AML-193 (cell line): ENCODE data around the gene MYB.

Experiments
- DNase-seq, 2 experiments: peaks; one replicate each; lab custom pipeline; 2025; lab: John Stamatoyannopoulos, UW

Gene MYB

DNA sequence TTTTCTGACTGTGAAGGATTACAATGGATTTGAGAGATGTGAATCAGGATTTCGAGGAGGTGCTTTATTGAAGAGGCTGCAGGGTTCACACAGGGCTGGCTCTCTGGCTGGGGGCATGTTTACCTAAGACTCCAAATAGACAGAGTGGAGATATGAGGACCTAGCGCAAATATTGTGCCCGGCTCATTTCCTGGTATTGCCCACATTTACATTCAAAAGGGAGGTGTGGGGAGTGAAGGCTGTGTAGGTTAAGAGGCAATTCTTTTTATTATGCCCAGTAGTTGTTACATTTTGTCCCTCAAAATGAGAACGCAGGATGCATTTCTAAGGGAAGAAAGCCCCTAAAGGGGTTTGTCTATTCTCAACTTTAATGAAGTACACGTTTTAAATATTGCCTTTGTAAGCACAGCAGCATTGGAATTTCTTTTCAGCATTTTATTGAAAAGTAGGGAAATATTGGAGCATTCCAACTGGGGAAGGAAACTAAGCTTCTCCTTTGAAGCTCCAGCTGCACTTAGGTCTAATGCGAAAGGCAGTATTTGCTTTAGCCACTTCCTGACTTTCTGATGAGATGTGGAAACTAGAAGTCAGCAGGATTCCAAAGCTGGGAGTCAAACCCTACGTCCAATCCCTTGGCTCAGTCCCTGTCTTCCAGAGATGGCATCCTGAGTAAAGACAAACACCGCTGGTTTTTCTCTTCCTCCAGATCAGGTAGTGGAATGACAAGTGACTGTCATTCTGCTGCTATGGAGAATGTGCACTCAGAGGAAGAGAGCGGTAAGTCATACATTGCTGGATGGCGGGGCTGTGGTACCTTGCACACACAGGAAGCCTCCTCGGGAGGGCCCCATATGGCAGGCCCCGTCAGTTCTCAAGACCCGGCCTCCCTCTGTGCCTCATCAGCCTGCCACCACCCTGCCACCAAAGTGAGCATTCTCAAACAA lies 70.7 kb downstream of the MYB start:
- DNase-seq = no peak

DNA sequence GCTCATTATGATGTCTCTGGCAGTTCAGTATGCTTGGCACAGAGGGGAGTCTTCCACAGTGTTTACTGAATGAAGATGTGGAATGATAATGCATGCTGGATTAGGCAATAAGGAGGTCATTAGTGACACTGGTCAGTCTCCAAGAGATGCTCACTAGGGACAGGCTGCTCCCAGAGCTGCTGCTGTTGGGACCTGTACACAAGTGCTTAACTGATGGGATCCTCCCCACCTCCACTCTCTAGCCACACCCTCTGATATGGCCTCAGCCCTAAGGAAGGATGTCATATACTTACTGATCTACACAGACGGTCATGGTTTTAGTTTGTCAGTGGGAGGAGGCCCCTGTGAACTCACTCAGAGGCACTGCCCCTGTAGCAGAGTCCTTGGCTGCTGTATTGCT lies 73.4 kb downstream of the MYB start:
- no peak for DNase-seq

DNA sequence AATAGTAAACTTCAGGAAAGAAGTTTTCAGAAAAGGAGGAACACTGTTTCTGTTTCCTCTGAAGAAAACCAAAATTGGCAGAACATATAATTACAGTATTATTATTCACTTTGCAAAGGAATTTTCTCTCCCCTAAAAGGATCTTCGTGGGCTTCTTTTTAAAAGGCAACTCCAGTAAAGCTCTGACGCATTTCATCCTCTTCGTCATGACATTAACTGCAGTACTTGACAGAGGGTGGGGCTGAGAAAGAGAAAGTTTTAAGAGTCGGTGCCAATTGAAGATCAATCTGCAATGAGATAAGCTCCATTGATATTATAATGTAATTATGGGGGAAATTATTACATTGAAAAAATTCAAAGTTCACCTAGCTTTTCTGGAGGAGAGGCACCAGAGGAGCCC lies 75.8 kb downstream of the MYB start:
- DNase-seq = no peak

DNA sequence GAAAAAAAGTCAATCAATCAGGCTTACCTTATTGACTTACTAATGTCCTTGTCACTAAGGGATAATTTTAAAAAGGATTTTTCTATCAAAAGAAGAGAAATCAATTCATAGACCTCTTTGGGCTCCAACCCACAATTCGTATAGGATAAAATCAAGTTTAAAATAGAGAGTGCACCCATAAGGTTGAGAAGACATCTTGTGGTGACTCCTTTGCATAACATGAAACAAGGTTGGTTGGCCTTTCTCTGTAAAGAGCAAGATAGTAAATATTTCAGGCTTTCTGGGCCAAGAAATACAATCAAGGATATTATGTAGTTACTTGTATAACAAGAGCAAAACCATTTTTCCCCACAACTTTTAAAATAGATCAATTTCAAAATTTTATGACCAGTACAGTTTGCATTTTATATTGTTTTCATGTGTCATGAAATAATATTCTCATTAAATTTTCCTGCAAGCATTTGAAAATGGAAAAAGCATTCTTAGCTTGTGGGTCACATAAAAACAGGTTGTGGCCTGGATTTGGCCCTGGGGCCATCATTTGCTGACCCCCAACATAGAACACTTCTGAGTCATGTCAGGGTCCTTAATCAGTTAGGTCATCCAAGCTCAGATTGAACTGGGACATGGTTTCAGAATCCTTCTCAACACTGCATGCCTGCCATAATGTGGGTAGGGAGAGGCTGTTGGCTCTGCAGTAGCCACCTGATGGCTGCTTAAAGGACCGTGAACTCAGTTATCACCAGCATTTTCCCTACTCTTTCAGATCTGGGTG lies 76.7 kb downstream of the MYB start:
- peak; percentile 35 to 49 for DNase-seq

DNA sequence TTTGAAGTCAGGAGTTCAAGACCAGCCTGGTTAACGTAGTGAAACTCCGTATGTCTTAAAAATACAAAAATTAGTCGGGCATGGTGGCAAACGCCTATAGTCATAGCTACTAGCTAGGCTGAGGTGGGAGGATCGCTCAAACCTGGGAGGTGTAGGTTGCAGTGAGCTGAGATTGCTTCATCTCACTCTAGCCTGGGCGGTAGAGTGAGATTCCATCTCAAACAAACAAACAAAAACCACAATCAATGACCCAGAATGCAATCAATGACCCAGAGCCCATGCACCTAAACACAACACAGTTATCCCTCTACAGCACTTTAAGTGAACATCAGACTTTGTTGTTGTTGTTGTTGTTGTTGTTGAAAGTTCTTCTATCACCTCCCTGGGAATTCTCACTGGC lies 77.9 kb downstream of the MYB start:
- DNase-seq = no peak

DNA sequence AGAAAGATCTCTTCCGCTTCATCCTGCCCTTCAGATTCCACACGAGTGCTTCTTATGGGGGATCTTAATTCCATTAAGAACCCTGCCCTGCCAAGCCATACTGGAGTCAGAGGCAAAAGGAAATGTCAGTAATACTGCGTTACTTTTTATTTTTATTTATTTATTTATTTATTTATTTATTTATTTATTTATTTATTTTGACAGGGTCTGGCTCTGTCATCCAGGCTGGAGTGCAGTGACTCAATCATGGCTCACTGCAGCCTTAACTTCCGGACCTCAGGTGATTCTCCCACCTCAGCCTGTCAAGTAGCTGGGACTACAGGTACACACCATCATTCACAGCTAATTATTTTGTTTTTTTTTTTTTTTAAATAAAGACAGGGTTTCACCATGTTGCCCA lies 79.5 kb downstream of the MYB start:
- no peak for DNase-seq

DNA sequence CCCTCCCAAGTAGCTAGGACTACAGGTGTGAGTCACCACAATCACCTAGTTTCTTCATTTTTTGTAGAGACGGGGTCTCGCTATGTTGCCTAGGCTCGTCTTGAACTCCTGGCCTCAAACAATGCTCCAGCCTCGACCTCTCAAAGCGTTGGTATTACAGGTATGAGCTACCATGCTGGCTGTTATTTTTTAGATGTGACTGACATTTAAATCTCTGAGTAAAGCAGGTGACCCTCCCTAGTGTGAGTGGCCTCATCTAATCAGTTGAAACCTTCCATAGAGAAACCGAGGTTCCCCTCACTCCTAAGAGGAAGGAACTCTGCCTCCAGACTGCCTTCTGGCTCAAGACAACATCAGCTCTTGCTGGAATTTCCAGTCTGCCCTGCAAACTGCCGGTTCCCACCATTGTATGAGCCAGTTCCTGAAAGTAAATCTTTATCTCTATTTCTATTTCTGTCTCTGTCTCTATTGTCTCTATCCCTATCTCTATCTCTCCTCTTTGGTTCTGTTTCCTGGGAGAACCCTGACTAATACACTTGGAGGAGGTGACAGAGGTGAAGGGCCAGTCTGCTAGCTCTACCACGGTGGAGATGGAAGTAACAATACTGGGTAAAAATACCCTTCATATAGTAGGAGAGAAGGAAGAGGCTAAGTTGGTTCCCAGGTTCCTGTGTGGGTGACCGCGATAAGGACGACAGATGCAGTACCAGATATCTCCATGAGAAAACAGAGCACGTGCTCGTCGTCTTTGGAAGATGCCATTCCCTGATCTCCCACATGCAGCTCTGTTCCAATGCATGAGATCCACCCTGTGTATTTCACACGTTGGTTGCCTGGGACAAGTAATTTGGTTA lies 81.0 kb downstream of the MYB start:
- DNase-seq = no peak

DNA sequence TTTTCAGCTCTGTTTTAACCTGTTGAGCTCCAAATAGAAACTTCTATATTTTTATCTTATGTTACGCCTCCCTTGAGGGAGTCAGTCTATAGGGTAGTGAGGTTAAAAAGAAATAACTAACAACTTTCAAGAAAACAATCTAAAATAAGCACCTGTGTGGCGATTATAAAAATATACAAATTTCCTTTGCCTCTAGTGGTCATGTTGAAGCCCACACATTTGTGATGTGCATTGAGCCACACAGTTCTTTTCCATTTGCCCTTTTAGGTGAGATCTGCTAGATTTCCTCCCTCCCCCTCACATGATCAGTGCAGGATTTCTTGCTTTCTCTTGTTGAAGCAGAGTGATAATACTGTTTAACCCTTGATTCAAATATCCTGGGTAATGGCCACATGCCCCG lies 84.2 kb downstream of the MYB start:
- DNase-seq = no peak

DNA sequence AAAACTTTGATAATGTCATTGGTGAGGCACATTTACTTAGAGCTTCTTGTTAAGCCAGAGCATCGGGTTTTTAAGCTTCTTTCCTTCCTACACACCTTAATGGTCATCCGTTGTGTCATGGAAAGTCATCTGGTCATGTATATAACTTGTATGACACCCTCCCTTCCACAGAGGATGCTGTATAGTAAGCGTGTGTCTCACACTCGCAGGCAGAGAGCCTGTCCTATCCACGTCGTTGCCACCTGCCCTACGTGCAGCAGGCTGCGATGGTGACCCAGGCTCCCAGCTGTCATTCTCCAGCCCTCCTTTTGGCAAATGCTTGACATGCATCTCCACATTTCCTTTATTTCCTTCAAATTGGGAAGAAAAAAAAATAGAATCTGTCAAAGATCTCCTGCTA lies 85.6 kb downstream of the MYB start:
- no peak for DNase-seq

DNA sequence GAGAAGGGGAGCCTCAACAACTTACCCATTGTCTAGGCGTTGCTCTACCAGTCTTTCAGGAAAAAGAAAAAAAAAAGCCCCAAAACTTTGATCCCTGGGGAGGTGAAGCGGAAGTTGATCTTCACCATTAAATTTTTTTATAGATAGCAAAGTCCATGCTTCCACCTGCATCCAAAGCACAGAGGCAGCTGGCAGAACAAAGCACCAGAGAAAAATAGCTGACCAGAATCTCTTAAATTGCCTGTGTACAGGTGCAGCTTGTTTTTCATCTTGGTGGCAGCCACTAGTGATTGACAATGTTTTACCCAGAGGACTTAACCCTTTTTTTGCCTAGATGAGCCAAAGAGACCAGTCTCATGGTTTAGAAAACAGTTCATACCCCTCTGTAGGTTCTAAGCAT lies 86.0 kb downstream of the MYB start:
- DNase-seq = no peak

DNA sequence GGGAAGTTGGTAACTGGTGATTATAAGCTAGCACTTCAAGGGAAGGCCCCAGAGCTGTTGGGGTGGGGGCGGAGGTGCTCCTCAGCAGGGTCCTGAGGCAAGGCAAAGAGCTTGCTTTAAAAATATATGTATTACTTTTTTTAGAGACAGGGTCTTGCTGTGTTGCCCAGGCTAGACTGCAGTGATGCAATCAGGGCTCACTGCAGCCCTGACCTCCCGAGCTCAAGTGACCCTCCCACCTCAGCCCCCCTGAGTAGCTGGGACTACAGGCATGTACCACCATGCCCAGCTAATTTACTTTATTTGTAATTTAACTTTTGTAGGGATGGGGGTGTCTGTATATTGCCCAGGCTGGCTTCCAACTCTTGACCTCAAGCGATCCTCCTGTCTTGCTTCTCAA lies 87.2 kb downstream of the MYB start:
- no peak for DNase-seq

DNA sequence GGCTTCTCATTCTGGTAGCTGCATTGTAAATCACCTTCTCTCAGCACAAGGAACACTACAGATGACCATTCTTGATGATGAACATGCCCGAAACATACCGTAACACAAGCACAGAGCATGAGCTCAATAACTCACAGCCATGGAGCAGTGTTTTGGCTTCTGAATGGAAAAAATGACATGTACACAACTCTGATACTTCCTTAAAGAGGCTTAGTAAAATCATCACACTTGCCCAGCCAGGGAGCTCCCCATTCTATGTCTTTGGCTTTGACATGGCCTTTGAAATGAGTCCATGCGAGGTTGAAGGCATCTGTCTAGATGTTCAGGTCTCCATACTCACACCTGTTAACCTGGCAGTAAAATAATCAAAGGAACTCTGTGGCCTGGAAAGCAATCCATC lies 87.6 kb downstream of the MYB start:
- no peak for DNase-seq
